Activated CD4-positive, alpha-beta T cell treated with anti-CD3 and anti-CD28 coated beads for 48 hours (primary cell): Measurements from ENCODE around the gene MOB3C.

Experiments used
- DNase-seq: peaks from one replicate; pipeline ENCODE4 v3.0.0-alpha.2; 2020

MOB3C gene

GRCh38 chr1:46637444-46638083, 21.0 kb upstream of the MOB3C start:
- DNase-seq = no peak

- DNase-seq = no peak
These were observed 18.6 kb upstream of the MOB3C start for GRCh38 chr1:46635205-46635604.

- no peak for DNase-seq
These were observed 14.1 kb upstream of the MOB3C start for GRCh38 chr1:46630719-46631118.

GRCh38 chr1:46623743-46624644, 7.4 kb upstream of the MOB3C start:
- DNase-seq = no peak

- DNase-seq = no peak
These were observed 5.7 kb upstream of the MOB3C start for GRCh38 chr1:46622344-46622743.

DNA sequence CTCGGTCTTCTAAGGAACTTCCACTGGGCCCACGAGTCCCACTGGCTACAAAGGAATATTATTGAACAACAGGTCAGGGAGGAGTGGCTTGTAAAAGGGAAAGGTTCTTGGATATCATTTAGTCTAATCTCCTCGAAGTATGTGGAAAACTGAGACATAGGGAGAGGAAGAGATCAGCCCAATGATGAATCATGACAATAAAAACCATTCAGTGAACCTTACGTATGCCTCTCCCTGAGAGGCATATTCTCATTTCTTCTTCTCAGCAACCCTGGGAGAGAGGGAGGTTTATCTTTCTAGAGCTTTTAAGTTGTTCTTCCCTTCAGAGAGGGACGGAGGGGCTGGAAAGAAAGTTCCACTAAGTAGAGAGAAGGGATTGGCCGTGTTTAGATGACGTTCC, 5.3 kb upstream of the MOB3C start:
- no peak for DNase-seq

DNA sequence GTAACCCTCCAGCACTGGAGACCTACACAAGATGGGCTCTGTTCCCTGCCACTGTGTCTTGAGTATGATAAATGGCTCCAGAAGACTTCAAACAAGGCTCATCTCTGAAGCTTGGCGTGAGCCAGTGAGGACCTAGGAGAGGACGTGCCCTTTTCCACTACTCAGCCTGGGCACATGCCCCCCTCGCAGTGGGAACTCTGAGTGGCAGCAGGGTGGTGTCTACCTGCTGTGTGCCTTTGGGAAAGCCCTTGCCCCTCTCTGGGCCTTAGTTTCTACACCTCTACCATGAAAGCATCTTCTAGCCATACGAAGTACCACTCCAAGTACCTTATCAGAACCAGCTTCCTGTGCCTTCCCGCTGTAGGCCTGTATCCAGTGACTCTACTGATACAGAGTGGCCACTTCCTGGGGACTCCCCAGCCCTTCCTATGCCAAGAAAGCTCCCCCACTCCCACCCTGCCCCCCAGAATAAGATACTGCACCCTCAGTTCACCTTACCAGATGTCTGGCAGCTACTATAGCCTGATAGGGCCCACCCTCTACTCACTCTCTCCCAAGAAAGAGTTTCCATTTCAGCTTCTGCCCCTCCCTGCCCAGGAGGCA, 3.1 kb upstream of the MOB3C start:
- DNase-seq = no peak

DNA sequence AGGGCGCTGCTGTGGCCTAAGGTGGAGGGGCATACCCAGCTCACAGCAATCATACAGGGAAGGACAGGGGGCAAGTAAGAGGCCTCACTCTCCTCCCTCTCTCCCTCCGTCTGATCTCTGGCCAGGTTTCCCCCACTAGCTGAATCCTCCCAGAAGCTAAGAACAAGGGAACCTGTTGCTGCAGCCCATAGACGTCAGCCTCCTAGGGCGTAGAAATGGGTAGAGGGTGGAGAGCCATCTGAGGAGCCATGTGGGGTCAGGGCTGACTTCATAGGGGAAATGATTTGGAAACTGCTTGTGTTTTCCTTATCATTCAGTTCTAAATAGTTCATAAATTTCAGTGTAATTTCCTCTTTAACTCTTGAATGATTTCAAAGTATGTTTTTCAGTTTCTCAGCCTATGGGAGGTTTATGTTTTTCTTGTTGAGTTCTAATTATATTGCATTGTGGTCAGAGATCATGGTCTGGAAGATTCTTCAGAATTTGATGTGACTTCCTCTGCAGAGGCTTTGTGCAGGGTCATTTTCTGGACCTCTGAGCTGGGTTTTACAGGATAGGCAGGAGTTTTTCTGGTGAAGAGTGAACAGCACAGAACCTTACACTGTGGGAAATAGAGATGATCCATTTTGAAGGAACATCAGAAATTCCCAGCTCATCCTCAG, 2.3 kb upstream of the MOB3C start:
- DNase-seq = no peak

GRCh38 chr1:46617833-46618232, 1.2 kb upstream of the MOB3C start:
- DNase-seq = no peak

DNA sequence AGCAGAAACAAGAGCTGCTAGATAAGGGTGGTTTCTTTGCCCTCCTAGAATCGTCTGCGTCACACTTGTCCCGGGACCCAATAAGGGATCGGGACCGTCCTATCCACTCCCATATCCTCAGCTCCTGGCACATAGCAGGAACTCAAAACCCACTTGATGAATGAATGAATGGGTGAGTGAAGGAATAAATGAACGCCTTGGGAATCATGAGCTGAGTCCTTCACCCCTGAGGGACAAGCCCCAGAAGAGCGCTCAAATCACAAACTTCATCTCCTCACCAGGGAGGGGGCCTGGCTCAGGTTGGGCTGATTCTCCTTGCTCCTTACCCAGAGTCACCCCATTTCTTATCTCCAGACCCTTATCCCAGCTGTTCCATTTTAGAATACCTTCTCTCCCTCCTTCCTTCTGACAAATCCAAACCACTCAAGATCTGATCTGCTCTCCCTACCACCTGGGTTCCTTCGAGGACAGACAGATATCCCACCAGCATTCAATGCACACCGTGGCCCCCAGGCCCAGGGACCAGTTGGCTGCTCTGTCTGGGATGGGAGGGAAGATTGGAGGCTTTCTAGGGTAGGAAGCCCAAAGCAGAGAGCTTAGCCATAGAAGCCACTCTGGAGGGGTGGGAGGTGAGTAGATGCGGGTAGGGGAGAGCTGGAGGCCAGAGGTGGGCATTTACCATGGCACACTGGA, 643 bp upstream of the MOB3C start:
- no peak for DNase-seq

- peak; percentile 26 for DNase-seq
These were observed 876 bp downstream of the MOB3C start for GRCh38 chr1:46615735-46616134.

DNA sequence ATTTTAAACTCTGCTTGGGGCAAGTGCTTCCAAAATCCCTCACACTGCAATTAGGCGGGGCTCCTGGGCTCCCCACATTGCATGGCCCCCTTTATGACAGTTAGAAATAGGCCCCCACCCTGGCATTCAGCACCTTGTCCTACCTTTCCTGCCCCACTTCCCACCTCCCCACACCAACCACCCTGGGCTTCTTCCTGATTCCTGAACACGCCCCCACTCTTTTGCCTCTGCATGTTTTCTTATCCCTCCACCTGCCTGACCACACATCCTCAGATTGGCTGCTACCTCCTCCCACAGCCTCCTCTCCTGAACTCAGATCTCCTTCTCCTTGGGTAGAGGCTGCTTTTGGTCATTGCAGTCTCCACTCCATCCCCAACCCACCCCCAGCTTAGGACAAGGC, 1.5 kb downstream of the MOB3C start:
- DNase-seq = no peak

- no peak for DNase-seq
These were observed 2.0 kb downstream of the MOB3C start for GRCh38 chr1:46614604-46614984.

- DNase-seq = peak; percentile 49
These were observed 2.7 kb downstream of the MOB3C start for GRCh38 chr1:46613661-46614603.

- no peak for DNase-seq
These were observed 3.5 kb downstream of the MOB3C start for GRCh38 chr1:46612937-46613660.

GRCh38 chr1:46611691-46612221, 4.9 kb downstream of the MOB3C start:
- no peak for DNase-seq

GRCh38 chr1:46607345-46608130, 9.1 kb downstream of the MOB3C start:
- DNase-seq = no peak

- DNase-seq = no peak
These were observed 10.2 kb downstream of the MOB3C start for GRCh38 chr1:46606255-46606965.

DNA sequence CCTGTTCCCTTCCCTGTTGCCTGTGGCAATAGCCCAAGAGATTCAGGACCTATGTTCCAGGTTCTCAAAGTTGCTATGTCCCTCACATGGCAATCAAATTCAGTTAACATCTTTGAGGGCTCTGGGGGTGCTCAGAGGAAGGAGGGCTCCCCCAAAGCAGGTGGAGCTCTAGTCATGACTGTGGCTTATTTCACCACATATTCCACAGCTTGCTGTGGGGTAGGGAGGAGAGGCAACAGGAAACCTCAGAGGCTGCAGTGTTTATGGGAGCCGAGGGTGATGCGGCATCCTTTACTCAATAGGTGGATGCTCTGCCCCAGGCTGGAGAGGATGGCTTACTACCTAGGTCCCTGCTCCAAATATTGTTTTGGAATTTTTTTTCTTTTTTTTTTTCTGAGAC, 11.4 kb downstream of the MOB3C start:
- DNase-seq = no peak
